HG03045 (cell line): ENCODE data around the gene AVPR1A.
"Not testable (repeated sequence)": the region's sequence is repeated elsewhere in the genome, so short reads cannot be mapped to it uniquely, and the experiment has no call there.

ENCODE experiments used
- ATAC-seq: cut with Tn5 transposase; IDR thresholded peaks from one replicate; pipeline ENCODE4 v1.9.1; 2021; ENCODE audit warnings: mild to moderate bottlenecking, moderate library complexity; ENCODE audit not compliant: unreplicated experiment

AVPR1A gene

DNA sequence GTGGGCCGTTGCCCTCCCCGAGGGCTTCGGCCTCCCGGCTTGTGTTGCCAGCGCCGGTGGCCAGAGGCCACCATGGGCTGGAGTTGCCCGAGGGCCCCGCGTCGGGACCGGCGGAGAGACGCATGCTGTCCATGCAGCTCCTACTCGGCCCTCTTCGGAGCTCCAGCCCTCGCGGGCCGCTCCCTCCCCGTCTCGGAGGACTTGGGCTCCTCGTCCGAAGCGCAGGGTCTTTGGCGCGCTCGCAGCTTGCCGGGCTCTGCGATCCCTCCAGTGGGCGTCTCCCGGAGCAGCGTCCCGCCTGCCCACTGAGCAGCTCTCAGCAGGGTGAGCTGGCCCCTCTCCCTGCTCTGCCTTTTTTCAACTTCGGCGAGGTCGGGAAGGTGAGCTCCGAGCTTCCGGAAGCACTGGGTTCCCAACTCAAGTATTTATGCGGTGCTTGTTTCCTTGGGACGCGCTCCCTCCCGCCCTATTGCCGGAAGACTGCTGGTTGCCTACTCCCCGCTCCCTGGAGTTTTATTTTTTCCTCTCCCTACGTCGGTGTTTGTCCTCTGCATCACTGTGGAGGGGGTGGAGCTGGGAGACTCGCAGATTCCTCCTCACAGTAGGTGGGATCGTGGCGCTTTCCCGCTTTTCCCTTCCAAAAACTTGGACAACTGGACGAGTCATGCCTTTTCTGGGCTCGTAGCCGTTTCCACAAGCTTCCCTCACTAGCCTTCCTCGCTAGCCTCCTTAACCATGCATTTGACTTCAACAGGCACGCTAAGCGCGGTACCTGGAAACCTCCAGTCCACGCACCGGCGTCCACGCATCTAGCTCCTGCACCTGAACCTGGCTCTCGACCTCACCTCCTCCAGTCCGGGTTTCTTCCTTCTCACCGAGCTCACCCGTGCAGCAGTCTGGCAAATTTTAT, at the start of gene AVPR1A:
TSS of gene AVPR1A (minus strand) at position 489 of the 910 bp plus-strand sequence. CDS start at position 124, 365 bp downstream.
- ATAC-seq = no peak

DNA sequence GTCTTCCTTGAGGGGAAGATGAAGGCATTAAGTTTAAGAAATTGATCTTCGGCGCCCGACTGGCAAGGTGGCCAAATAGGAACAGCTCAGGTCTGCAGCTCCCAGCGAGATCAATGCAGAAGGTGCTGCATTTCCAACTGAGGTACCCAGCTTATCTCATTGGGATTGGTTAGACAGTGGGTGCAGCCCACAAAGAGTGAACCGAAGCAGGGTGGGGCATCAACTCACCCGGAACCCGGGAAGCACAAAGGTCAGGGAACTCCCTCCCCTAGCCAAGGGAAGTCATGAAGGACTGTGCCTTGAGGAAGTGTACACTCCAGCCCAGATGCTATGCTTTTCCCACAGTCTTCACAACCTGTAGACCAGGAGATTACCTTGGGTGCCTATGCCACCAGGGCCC, 45.2 kb upstream of the AVPR1A start:
- no peak for ATAC-seq

DNA sequence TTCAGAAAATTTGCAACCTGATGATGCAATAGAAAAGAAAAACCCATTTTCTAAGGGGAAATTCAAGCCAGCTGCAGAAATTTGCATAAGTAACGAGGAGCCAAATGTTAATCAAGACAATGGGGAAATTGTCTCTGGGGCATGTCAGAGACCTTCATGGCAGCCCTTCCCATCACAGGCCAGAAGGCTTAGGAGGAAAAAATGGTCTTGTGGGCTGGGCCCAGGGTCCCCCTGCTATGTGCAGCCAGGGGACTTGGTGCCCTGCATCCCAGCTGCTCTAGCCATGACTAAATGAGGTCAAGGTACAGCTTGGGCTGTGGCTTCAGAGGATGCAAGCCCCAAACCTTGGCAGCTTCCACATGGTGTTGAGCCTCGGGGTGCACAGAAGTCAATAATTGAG, 28.2 kb upstream of the AVPR1A start:
- no peak for ATAC-seq

DNA sequence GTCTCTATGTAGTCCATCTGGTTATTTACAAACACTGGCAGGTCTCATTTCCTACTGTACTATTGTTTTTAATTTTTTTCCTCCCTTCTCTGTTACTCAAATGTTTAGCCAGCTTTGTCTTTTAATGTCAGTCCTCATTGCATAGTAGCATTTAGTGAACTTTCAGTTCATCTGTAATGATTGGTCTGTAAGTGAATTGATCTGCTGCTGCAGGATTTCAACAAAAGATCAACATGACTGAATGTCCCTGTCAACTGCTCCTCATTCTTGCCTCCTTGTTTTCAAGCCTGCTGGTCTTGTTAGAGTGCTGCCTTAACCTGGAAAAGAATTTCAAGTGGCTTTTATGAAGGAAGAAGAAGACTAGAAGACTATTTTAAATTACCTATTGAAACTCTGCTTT, 19.3 kb upstream of the AVPR1A start:
- ATAC-seq = no peak

DNA sequence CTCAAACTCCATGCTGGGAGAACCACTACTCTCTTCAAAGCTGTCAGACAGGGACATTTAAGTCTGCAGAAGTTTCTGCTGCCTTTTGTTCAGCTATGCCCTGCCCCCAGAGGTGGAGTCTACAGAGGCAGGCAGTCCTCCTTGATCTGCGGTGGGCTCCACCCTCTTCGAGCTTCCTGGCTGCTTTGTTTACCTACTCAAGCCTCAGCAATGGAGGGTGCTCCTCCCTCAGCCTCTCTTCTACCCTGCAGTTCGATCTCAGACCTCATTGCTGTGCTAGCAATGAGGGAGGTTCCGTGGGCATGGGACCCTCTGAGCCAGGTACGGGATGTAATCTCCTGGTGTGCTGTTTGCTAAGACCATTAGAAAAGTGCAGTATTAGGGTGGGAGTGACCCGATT, 16.7 kb upstream of the AVPR1A start:
- not testable (repeated sequence) for ATAC-seq

DNA sequence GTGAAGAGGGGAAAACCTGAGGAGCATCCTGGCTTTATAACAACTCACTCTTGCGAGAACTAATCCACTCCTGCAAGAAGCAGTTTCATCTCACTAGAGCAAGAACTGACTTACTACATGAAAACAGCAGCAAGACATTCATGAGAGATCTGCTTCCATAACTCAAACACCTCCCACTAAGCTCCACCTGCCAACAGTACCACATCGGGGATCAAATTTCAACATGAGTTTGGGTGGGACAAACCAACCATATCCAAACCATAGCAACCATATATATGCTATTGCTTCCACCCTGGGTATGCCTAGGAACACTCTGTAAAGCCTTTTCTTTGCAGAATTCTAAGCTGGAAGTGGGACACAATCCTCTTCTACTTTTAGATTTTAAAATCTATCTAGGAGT, 13.9 kb upstream of the AVPR1A start:
- no peak for ATAC-seq

DNA sequence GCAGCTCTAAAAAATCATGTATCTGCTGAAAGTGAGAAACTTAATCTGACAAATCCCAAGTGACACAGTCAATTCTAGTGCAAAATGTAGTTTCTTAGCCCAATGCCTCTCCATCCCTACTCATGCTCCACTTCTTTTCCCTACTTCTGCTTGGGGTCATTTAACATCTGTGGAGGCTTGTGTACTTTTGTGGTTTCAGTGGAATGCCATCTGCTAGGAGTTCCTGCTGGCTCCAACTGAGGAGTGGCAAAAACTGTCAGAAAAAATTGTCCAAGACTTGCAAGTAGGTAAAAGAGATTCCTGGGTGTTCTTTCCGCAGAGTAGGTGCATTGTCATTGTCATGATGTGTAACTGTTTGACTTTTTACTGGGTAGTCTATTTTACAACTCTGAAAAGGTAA, 12.5 kb upstream of the AVPR1A start:
- ATAC-seq = no peak

DNA sequence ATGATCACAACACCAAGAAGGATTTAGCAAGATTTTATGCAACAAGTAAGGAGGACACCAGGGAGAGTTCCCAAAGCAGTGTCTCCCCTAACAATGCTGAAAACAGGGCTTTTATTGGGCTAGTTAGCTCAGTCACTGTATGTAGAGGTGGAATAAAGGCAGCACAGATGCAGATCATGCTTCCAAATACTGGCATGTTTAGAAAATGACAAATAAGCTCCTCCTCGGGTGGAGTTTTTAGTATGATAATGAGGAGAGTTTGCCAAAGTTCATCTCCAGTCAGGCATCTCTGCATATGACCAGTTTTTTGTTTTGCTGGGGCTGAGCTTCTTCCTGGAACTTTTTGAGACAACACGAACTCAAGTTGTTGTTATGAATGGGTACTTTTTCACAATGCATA, 4.4 kb upstream of the AVPR1A start:
- no peak for ATAC-seq

DNA sequence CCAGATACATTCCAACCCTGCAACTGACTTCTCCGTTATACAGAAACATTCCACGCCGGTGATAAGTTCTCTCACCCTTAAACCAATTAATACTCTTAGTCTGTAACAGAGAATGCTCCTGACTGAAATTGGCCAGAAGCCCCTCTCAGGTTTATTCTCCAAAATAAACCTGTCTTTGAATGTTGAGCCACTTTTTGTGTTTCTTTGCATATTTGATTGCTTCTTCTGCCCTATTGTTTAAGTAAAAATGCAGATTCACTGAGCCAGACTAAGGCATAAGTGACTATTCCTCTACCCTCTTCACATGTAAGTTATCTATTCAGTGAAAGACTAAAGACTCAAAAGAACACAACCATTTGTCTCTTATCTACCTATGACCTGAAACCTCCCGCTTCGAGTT, 3.6 kb upstream of the AVPR1A start:
- no peak for ATAC-seq

DNA sequence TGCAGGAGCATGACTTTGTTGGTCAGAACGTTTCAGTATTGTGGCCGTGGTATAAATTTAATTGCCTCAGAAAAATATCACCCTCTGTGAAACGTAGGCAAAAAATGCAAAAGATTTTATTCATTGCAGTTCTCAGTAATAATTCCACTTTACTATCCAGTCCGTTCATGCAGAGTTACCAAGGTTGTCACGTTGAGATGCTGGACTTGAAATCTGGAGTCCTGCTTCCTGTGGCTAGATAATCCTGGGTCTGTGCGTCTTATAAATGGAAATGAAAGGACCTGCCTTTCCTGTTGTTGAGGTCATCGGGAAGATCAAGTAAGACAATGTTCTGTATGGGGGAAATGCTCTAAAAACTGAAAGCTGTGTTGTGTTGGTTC, 1.3 kb upstream of the AVPR1A start:
- ATAC-seq = no peak

DNA sequence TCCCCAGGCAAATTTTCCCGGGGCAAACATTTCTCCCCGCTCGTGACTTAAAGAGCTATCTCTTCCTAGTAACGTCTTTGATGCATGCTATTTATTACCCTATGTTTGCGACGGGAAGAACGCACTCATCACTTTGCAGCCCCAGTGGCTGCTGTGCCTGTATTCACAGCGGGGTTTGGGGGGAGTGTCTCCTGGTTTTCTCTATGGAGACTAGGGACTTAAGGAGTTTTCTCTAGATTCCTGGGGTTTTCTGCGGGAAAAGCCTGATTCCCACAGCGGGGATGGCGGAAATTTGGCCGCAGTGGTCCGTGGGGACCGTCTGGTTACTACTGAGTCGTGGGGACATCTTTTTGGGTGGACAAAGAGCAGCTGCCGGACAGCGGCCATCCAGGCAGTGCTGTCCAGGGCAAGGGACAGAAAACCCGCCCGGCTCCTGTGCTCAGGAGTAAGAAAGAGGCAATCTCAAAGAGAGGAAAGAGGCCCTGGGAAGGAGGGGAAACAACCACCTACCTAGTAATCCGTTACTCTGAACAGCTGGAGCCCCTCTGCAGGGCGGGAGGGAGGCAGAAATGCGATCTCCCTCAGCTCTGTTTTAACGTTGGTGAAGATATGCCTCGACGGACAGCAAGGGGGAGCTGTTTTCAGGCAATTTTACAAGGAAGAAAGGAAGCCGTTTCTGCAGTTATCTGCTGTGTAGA, 771 bp upstream of the AVPR1A start:
- ATAC-seq = no peak

DNA sequence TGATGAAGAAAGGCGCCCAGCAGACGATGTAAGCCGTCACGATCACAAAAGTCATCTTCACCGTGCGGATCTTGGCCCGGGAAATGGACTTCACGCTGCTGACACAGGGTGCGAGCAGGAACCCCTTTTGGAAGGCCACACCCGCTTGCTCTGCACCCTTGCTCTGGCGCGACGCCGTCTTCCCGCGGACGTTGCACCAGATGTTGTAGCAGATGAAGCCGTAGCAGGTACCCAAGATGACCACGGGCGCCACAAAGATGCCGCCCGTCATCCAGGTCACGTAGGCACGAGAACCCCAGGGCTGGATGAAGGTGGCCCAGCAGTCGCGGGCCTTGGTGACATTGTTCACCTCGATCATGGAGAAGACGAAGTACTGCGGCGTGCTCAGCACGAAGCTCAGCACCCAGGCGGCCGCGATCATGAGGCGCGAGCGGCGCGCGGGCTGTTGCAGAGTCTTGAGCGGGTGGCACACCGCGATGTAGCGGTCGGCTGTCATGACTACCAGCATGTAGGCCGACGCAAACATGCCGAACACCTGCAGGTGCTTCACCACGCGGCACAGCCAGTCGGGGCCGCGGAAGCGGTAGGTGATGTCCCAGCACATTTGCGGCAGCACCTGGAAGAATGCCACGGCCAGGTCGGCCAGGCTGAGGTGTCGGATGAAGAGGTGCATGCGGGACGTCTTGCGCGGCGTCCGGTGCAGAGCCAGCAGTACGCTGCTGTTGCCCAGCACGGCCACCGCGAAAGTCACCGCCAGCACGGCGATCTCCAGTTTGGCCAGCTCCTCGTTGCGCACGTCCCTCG, 890 bp downstream of the AVPR1A start:
- ATAC-seq = no peak

DNA sequence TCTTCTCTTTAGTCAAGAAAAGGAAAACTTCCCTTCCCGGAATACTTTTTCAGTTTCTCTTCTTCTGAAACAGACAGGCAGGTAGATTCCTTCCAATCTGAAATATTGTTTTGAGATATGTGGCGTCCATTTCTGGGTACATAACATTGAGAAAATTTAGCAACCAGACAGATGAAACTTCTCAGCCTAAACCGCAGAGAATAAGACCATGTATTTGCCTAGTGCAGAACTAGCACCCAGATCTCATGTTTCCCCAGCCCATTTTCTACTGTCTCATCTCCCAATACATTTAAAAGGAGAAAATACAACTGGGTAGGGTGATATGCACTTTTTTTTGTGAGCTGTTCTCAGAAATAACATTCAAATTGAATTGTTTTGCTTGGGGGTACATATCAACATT, 6.4 kb downstream of the AVPR1A start:
- ATAC-seq = no peak

DNA sequence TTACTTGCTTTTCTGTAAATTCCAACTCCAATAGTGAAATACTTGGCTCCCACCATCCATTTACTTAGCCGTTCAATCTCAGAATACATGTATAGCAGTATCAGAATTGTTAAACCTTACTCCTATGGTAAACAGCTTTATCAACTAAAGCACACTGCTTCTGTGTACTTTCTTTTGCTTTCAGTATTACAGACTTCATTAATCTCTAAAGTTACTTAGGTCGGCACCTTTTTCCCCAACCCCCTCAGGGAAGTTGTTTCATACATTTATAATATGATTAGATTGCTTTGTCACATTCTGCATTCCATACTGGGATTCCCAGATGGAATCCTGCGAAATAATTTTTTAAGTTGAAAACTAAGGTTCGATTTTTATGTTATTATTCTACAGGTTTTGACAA, 12.5 kb downstream of the AVPR1A start:
- no peak for ATAC-seq

DNA sequence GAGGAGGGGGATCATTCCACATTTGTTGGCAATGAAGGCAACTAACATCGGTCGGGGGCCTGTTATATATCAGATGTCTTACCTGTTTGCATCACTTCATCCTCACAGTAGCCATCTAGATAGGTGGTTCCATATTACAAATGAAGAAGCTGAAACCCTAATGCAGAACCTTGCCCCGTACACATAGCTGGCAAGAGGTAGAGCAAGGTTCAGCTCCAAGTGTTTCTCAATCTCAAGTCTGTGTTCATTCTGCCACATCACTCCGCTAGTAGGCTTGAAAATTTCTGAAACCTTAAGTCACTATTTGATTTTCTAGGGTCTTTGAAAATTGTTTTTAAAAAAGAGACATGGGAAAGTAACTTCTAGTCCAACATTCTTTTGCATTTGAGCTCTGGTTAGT, 17.0 kb downstream of the AVPR1A start:
- no peak for ATAC-seq

DNA sequence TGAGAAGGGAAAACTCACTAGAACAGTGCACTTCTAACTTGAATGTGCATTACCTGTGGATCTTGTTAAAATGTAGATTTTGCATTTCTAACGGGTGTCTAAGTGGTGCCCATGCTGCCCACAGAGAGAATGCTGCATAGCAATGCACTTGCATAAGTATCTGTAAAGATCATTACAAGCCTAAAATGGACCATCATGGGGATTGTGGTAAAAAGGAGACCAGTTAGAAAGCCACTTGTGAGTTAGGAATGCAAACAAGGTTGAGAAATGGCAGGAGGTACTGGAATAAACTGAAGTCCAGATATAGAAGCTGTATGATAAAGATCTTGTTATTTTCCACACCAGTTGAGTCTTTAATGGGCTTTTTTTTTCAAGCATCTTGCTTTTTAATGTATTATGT, 18.8 kb downstream of the AVPR1A start:
- no peak for ATAC-seq

DNA sequence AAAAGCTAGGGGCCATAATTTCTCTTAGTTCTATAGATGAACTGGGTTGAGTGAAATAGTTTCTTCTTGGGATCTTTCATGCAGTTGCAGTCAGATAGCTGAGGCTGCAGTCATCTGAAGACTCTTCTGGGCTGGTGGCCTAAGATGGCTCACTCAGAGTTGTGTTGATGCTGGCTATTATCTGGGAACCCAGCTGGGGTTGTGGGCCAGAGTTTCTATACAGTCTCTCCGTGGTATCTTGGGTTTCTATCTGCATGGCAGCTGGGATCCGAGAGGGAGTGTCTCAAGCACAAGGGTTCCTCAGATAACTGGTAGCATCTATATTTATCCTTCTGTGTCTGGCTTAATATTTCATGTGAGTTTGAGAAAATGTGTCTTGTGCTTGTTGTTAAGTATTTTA, 21.1 kb downstream of the AVPR1A start:
- no peak for ATAC-seq

DNA sequence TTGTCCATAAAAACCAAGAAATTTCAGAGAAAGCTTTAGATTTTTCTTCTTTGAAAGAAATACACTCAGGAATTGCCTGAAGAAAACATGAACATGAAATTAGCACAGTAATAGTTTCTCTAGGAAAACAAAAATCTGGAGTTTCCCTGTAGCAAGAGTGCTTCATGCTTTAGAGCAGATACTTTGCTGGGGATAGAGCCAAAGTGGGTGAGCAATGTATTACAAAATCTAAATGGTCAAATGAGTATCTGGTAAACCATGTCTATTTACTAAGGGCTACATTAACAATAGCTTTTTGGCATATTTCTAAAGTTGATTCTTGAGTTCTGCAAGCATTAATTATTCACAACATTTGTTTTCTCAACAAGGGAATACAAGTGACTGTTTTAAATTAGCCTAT, 26.2 kb downstream of the AVPR1A start:
- ATAC-seq = no peak

DNA sequence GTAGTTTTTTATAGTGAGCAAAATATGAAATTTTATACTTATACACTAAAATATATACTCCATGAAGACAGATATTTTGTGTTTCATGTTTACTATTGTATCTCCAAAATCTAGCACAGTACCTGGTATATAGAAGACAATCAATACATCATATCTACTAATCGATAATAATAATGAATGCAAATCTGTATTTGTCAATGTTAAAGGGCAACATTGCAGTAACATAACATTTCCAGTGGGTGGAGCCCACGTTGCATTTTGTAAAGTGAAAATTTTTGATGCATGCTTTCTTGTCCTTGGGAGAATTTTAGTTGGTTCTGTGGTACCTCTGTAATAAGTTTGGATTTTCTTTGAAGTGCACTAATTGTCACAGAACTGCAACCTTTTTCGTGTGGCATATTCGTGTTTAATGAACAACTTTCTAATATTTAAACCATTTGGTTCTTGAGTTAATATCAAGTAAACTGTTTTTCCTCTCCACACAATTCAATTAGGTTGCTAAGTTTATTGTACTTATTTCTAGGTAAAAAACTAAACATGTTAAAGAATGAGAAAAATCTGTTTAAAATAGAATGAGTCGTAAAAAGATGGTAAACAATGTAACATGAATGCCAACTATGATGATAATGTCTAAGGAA, 47.4 kb downstream of the AVPR1A start:
- ATAC-seq = no peak

DNA sequence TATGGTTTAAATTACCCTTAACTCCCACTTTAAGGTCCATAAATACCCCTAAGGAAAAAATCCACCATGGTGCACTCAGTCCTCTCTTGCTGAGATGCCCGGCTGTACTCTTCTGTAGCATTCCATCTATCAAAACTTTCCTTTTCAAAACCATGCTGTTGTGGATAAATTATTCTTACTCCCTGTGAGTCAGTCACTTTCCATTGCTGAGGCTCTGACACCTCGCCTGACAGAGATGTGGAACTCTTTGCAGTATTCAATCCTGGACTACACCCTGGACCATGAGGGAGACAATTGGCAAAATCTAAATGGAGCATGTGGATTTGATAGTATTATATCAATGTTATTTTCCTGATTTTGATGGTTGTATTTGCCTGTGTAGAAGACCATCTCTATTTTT, 49.1 kb downstream of the AVPR1A start:
- ATAC-seq = no peak

DNA sequence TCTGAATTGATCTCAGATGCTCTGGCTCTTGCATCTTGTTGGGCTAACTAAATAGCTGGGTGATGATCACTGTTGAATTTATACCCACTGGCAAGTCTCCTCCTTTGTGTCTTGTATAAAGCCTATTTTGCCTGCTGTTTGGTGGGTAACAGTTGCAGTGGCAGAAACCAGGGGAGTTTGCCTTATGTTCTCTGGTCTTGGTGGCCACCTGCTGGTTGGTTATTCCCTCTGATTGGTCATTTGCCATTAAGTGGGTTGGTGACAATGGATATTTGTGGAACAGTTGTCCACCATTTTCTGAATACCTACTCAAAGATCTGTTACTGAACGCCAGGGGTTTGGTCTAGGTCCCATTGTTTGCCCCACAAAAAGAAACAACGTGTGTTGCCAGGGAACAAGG, 52.1 kb downstream of the AVPR1A start:
- ATAC-seq = no peak
